ENCODE results near the gene ENPEP.
"Not testable (repeated sequence)": the region's sequence is repeated elsewhere in the genome, so short reads cannot be mapped to it uniquely, and the experiment has no call there.

Gene ENPEP

DNA sequence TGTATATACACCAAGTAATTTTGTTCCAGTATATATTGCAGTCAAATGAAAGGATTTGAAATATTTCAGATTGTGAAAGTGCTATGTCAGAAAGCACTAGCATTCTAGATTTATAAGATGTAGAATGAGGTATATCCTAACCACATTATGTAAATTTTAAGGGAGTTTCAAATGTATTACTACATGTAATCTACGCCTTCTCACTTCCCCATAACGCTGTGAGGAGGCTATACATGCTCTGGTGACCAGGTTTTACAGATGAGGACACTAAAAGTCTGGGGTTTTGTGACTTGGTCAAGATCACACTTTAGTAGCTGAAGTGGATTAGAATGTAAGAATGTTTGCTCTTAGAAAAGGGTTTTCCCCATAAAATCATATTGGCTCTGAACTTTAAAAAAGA, 8.1 kb downstream of the ENPEP start:
- DNase-seq (ENCODE audit: low spot score): no peak

- DNase-seq (ENCODE audit: low spot score): no peak
These were observed 8.8 kb downstream of the ENPEP start for GRCh38 chr4:110484767-110485166.

DNA sequence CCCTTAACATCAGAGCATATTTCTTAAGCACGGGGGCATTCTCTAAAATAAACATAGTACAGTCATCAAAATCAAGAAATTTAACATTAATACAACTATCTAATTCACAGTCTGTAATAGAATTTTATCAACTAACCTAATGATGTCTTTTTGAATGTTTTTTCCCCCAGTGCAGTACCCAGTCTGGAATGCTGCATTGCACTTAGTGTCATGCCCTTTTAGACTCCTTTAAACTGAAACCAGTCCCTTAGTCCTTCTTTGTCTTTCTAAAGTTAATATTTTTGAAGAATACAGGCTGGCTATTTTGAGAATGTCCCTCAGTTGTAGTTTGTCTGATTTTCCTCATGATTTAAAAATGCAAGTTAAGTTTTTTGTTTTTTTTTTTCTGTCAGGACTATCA, 9.5 kb downstream of the ENPEP start:
- no peak for DNase-seq (ENCODE audit: low spot score)

DNA sequence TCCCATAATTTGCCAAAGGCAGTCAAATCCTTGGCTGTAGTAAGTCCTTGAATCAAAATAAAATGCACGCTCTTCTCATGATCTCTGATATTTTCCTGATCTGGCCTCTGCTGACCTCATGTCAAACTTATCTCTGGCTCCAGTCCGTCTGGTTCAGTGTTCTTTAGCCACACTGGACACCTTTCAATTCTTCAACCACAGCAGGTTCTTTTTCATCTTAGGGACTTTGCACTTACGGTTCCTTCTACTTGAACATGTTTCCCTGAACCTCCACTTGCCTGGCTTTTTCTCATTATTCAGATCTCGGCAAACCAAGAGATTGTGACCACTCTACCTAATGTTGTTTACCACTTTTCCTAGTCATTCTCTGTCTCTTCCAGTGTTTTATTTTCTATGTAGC, 10.3 kb downstream of the ENPEP start:
- DNase-seq (ENCODE audit: low spot score): no peak

- not testable (repeated sequence) for DNase-seq (ENCODE audit: low spot score)
These were observed 10.9 kb downstream of the ENPEP start for GRCh38 chr4:110486850-110487249.

DNA sequence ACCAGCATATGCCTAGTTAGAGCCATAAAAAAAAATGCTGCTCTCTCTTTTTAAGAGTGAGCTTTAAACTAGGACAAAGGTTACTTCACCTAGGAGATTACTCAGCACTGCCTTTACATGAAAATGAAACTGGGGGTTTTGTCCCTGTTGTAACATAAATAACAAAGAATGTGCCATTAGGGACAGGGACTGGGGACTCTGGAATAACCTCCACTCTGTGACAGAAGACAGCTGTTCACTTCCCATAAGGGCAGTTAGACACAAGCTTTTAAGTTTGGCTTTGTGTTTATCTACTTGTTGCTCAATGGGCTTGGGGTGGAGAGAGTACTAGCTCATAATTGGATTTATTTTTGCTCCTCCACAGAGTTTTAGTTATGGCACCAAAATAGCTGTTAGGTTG, 11.9 kb downstream of the ENPEP start:
- DNase-seq (ENCODE audit: low spot score): no peak

GRCh38 chr4:110489901-110490508, 14.1 kb downstream of the ENPEP start:
- no peak for DNase-seq (ENCODE audit: low spot score)

GRCh38 chr4:110492522-110492921, 16.6 kb downstream of the ENPEP start:
- no peak for DNase-seq (ENCODE audit: low spot score)

DNA sequence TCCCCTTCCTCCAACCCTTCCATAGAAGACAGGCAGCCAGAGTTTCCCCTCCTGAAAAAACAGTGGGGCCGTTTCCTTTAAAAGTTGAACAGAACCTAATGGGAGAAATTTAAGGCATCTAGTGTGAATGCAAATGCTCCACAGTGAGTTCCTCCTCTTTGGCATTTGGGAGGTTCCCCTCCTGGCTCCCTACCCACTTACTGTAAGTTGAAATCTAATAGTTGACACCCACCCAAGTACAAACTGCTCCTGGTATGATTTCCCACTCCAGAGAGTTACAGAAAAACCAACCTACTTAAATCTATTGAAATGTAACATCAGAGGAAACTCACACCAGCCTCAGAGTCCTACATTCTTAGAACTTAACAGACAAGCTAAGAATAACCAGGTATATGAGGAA, 17.6 kb downstream of the ENPEP start:
- no peak for DNase-seq (ENCODE audit: low spot score)

- DNase-seq (ENCODE audit: low spot score): no peak
These were observed 22.5 kb downstream of the ENPEP start for GRCh38 chr4:110498420-110498819.

DNA sequence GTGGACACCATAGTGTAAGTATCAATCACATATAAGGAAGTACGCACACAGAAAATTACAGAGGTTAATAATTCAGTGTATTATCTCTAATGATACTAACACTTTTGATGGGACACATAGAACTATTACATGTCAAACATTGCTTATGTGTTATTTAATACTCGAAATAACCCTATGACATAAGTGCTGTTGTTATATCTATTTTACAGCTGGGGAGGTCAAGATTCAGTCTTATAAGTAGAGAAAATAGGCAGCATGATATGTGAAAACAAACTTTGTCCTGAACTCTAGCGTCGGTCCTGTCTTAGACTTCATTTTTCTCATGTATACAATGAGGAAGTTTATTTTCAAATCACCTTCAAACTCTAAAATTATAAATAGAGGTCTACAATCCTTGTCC, 23.2 kb downstream of the ENPEP start:
- no peak for DNase-seq (ENCODE audit: low spot score)

DNA sequence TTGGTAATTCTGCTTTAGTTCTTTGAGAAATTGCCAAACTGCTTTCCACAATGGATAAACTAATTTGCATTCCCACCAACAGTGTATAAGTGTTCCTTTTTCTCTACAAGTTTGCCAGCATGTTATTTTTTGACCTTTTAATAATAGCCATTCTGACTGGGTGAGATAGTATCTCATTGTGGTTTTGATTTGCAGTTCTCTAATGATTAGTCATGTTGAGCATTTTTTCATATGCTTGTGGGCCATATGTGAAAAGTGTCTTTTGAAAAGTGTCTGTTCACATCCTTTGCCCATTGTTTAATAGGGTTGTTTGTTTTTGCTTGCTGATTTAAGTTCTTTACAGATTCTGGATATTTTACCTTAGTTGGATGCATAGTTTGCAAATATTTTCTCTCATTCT, 25.9 kb downstream of the ENPEP start:
- DNase-seq (ENCODE audit: low spot score): no peak

DNA sequence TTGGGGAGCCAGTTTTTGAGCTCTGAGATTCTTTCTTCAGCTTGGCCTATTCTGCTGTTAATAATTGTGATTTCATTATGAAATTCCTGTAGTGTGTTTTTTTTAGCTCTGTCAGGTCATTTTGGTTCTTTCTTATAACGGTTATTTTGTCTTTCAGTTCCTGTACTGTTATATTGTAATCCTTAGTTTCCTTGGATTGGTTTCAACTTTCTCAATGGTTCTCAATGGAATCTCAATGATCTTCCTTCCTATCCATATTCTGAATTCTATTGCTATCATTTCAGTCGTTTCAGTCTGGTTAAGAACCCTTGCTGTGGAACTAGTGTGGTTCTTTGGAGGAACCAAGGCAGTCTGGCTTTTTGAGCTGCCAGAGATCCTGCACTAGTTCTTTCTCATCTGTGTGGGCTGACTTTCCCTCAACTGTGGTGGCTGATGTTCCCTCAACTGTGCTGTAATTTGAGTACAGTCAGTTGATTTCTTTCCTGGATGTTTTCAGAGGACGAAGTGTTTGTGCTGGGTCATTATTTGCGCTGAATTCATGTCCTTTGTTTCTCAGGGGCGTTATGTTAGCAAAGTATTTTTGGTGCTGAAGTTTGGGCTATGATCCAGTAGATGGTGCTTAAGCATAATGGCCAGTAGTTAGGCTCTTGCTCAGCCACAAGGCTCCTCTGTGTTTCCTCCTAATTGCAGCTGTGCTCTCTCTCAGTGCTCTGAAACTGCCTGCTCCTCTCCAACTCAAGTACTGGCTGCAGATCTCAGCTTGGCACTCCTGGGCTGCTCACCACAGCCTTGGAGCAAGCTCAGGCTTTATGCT, 27.5 kb downstream of the ENPEP start:
- DNase-seq (ENCODE audit: low spot score): no peak

DNA sequence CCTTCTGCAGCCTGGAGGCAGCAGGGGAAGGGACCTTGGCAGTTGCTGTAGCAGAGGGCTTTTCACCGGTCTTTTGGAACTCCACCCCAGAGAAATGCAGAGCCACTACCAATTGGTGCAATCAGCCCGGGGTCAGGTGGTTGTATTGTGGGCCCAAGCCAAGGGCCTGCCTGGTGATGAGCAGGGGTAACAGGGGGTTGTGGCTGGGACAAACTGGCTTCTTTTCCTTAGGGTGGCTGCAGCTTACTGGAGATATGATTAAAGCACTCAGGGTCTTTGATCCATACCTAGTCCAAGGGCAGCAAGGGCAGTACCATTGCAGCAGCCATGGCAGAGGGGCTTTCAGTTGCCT, 28.1 kb downstream of the ENPEP start:
- no peak for DNase-seq (ENCODE audit: low spot score)

GRCh38 chr4:110505440-110505839, 29.5 kb downstream of the ENPEP start:
- no peak for DNase-seq (ENCODE audit: low spot score)

DNA sequence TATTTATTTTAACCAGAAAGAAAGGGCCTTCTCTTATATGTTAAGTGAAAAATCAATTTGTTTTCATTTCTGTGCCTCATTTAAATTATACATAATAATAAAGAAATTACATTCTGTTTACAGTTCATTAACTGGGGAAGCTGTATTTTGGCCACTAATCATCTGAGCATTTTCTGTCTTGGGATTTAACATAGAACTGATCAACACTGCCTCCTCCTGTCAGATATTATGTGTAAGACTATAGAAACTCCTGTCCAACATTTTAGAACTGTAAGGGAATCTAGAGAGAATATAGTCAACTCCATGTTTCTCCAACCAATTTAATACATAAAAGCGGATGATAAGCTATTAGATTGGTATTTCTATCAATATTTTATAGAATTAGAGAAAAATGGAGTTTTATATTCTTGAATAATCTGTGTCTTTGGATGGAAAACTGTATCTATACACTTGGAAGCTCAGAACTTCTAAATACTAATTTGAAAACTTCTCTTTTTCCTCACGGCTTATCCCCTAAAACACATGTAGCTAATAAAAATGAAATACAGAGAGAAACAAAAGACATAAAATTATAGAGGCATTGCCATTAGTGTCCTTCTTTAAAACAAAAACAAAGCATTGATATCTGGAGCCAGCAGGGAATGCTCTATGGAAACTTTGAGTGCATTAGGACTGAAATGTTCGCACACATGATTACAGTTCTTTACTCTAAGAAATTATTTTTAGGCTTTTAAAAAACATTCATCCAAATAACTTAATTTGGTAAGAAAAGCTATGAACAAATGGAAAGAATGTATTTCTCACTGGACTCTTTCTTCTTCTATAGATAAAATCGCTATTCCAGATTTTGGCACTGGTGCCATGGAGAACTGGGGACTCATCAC, 33.1 kb downstream of the ENPEP start:
- no peak for DNase-seq (ENCODE audit: low spot score)

DNA sequence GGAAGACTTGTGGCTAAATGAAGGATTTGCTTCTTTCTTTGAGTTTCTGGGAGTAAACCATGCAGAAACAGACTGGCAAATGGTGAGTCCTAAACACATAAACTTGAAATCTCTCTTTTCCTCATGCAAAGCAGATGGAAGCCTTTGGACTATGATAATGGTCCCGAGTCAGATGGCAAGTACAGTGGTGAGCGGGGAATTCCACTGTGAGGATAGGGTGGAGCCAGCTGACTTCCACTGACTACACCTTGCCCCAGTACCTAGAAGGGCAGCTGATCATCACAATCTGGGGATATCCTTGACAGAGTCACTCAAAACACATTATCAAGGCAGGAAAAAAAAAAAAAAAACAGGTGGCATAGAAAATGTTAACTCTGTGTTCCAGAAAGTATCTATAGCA, 34.3 kb downstream of the ENPEP start:
- no peak for DNase-seq (ENCODE audit: low spot score)

GRCh38 chr4:110510955-110511544, 35.1 kb downstream of the ENPEP start:
- DNase-seq (ENCODE audit: low spot score): no peak

DNA sequence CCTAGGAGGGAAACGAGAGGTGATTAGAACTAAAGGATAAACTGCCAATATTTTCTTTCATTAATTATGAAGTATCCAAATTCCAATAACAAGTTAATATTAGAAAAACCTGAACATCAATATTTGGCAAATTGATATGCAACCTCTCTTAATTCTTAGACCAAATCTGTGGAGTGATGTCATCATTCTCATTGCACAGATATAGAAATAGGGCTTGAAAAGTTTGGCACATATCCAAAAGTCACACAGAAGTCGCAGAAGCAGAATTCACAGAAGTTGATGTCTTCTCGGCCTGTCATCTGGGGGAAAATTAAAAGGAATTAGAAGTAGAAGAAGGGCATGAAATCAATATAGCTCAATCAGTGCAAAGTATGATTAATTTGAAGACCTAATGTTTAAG, 36.9 kb downstream of the ENPEP start:
- DNase-seq (ENCODE audit: low spot score): no peak

- DNase-seq (ENCODE audit: low spot score): no peak
These were observed 39.0 kb downstream of the ENPEP start for GRCh38 chr4:110514889-110515479.

- no peak for DNase-seq (ENCODE audit: low spot score)
These were observed 39.7 kb downstream of the ENPEP start for GRCh38 chr4:110515676-110516075.

Measured in ecto neural progenitor cell (in vitro differentiated cells).